ENCODE data around the gene RALGAPA2. TPM values are rescaled to one million over a fixed set of nuclear protein-coding genes. Genes with fewer than 3 reads are reported as not detected.

Gene RALGAPA2
- total RNA-seq, 3 donors from 2014 or later (not counting 1 experiment from before 2014, with no cell fraction given) = 26.6 to 33.9 (median 33.1) TPM

- Mint-ChIP-seq H3K36me3 (no peaks in the 10 kb centered on the region), H3K27me3 (ENCODE audit: low read depth in 2 of 2) (no peaks in the 10 kb centered on the region), H3K9me3 (no peaks in the 10 kb centered on the region), H3K4me3 (no peak overlapping the region), H3K4me1 (peaks cover 13 to 17% of the 10 kb centered on the region in 2 donors), H3K27ac (no peak overlapping the region)
- Histone ChIP-seq H3K36me3 (ENCODE audit: control insufficient read depth, insufficient read depth, low read length) (no peaks in the 10 kb centered on the region), H3K4me3 (ENCODE audit: low read length) (no peak overlapping the region), H3K27ac (ENCODE audit: low read length) (no peak overlapping the region), H3K9me3 (ENCODE audit: control insufficient read depth, insufficient read depth, low read length) (no peaks in the 10 kb centered on the region), H3K4me1 (ENCODE audit: control insufficient read depth, insufficient read depth, low read length) (peaks cover 7% of the 10 kb centered on the region), H3K27me3 (ENCODE audit: control insufficient read depth, insufficient read depth, low read length) (no peaks in the 10 kb centered on the region)
- DNase-seq (no peak), ATAC-seq (no peak)
- intact Hi-C loops (cut with micrococcal nuclease) = no loop called here
- TF ChIP-seq, protein P1, sequence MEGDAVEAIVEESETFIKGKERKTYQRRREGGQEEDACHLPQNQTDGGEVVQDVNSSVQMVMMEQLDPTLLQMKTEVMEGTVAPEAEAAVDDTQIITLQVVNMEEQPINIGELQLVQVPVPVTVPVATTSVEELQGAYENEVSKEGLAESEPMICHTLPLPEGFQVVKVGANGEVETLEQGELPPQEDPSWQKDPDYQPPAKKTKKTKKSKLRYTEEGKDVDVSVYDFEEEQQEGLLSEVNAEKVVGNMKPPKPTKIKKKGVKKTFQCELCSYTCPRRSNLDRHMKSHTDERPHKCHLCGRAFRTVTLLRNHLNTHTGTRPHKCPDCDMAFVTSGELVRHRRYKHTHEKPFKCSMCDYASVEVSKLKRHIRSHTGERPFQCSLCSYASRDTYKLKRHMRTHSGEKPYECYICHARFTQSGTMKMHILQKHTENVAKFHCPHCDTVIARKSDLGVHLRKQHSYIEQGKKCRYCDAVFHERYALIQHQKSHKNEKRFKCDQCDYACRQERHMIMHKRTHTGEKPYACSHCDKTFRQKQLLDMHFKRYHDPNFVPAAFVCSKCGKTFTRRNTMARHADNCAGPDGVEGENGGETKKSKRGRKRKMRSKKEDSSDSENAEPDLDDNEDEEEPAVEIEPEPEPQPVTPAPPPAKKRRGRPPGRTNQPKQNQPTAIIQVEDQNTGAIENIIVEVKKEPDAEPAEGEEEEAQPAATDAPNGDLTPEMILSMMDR (IDR thresholded peaks at IDR 0.05) = no peak
- 91% methylated on average over 5 of the region's 5 CpGs for WGBS (ENCODE audit: insufficient coverage)
Observed at GRCh38 chr20:20450521-20450920, 261.9 kb downstream of the RALGAPA2 start.

DNA sequence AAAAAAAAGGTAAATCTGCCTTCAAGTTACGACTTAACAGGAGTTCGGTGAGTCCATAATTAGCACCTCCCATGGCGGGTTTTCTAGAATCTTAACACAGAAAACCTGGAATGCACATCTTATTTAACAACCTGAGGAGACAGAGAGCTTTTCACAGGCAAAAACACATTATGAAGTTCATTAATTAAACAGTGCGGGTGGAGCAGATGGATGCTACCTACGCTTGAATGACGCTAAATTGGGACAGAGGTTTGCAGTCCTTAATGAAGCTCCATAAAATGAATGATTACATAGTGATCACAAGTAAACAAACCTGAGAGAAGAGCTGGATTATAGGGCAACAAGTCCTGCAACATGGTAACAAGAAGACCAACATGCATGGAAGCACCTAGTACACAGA, 263.6 kb downstream of the RALGAPA2 start:
- no peaks in the 10 kb centered on the region for H3K36me3 ChIP-seq (ENCODE audit: control insufficient read depth, insufficient read depth, low read length)
- no peaks in the 10 kb centered on the region for H3K27me3 ChIP-seq (ENCODE audit: control insufficient read depth, insufficient read depth, low read length)
- no peak overlapping the region for H3K4me3 ChIP-seq (ENCODE audit: low read length)
- H3K9me3 Mint-ChIP-seq = no peaks in the 10 kb centered on the region
- peaks cover 19 to 21% of the 10 kb centered on the region in 2 donors for H3K4me1 Mint-ChIP-seq
- intact Hi-C loops (cut with micrococcal nuclease) = no loop called here
- H3K27me3 Mint-ChIP-seq (ENCODE audit: low read depth in 2 of 2) = no peaks in the 10 kb centered on the region
- ATAC-seq (no peak), DNase-seq (no peak)
- H3K27ac ChIP-seq (ENCODE audit: low read length) = no peak overlapping the region
- H3K27ac Mint-ChIP-seq = no peak overlapping the region
- TF ChIP-seq, protein P1 (IDR thresholded peaks at IDR 0.05) = no peak
- no peaks in the 10 kb centered on the region for H3K9me3 ChIP-seq (ENCODE audit: control insufficient read depth, insufficient read depth, low read length)
- no peaks in the 10 kb centered on the region for H3K36me3 Mint-ChIP-seq
- WGBS (ENCODE audit: insufficient coverage) = 96% methylated on average over 6 of the region's 6 CpGs
- H3K4me3 Mint-ChIP-seq = no peak overlapping the region
- peaks cover 9% of the 10 kb centered on the region for H3K4me1 ChIP-seq (ENCODE audit: control insufficient read depth, insufficient read depth, low read length)

DNA sequence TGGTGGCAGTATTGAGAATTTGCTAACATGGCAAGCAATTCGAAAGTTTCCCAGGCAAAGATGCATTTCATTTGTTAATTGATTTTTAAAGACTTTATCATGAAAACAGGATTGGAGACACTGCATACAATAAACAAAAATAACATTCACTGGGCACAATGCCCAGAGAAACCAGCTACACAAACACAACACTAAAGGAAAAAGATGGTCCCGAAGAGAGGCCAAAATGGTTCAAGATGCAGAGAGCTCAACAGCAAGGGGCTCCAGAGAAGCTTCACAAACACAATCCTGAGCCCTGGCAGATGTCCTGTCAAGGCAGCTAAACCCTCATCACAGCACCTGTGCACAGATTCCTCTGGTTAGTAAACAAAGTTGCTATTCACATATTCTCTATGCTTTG, 265.2 kb downstream of the RALGAPA2 start:
- Histone ChIP-seq H3K27me3 (ENCODE audit: control insufficient read depth, insufficient read depth, low read length) (no peaks in the 10 kb centered on the region), H3K4me3 (ENCODE audit: low read length) (no peak overlapping the region), H3K4me1 (ENCODE audit: control insufficient read depth, insufficient read depth, low read length) (peaks cover 12% of the 10 kb centered on the region), H3K36me3 (ENCODE audit: control insufficient read depth, insufficient read depth, low read length) (no peaks in the 10 kb centered on the region), H3K9me3 (ENCODE audit: control insufficient read depth, insufficient read depth, low read length) (no peaks in the 10 kb centered on the region), H3K27ac (ENCODE audit: low read length) (no peak overlapping the region)
- WGBS (ENCODE audit: insufficient coverage) = 95% methylated on average over 2 of the region's 2 CpGs
- no peak for DNase-seq
- no peaks in the 10 kb centered on the region for H3K9me3 Mint-ChIP-seq
- H3K27ac Mint-ChIP-seq = no peak overlapping the region
- H3K4me1 Mint-ChIP-seq = peaks cover 20 to 27% of the 10 kb centered on the region in 2 donors
- no peaks in the 10 kb centered on the region for H3K36me3 Mint-ChIP-seq
- H3K4me3 Mint-ChIP-seq = no peak overlapping the region
- intact Hi-C loops (cut with micrococcal nuclease) = no loop called here
- no peaks in the 10 kb centered on the region for H3K27me3 Mint-ChIP-seq (ENCODE audit: low read depth in 2 of 2)
- TF ChIP-seq, protein P1 (IDR thresholded peaks at IDR 0.05) = no peak
- ATAC-seq = no peak

DNA sequence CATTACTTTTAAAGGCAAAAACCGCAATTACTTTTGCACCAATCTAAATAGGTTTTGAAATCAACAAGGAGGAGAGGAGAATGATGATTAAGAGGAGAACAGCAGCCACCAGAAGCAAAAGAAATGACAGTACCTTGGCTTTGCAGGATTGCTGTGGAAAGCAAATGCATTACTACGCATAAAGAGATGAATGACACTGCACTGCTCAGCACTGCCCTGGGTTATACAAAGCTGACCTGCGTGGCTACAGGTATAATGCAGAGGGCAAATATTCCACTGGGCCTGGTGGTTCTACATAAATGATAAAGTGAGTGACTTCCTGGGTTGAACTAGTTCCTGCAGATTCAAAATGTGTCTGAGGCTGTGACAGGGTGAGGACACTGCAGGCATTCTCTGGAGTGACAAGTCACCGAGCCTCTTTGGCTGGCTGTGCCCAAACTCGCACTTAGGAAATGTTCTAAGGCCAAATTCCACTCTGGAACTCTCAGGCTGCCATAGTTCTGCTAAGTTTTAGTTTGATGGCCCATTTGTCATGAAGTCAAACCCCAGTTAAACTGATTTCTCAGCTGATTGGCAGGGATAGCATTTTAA, 265.9 kb downstream of the RALGAPA2 start:
- no peaks in the 10 kb centered on the region for H3K27me3 Mint-ChIP-seq (ENCODE audit: low read depth in 2 of 2)
- Histone ChIP-seq H3K36me3 (ENCODE audit: control insufficient read depth, insufficient read depth, low read length) (no peaks in the 10 kb centered on the region), H3K27ac (ENCODE audit: low read length) (no peak overlapping the region), H3K9me3 (ENCODE audit: control insufficient read depth, insufficient read depth, low read length) (no peaks in the 10 kb centered on the region), H3K4me1 (ENCODE audit: control insufficient read depth, insufficient read depth, low read length) (peaks cover 12% of the 10 kb centered on the region), H3K27me3 (ENCODE audit: control insufficient read depth, insufficient read depth, low read length) (no peaks in the 10 kb centered on the region), H3K4me3 (ENCODE audit: low read length) (no peak overlapping the region)
- no peak overlapping the region for H3K27ac Mint-ChIP-seq
- no peaks in the 10 kb centered on the region for H3K9me3 Mint-ChIP-seq
- ATAC-seq (no peak), DNase-seq (no peak)
- no peak overlapping the region for H3K4me3 Mint-ChIP-seq
- H3K4me1 Mint-ChIP-seq = peaks cover 26 to 32% of the 10 kb centered on the region in 2 donors
- no peaks in the 10 kb centered on the region for H3K36me3 Mint-ChIP-seq
- TF ChIP-seq, protein P1 (IDR thresholded peaks at IDR 0.05) = no peak
- 91% methylated on average over 5 of the region's 5 CpGs for WGBS (ENCODE audit: insufficient coverage)
- intact Hi-C loops (cut with micrococcal nuclease) = no loop called here

Measured in natural killer cell (primary cell).